Effector memory CD8-positive, alpha-beta T cell (primary cell): Measurements from ENCODE around the gene ZFYVE19.
A peak's percentile ranks its signal among the peaks of the same experiment; 100 is the strongest.

Source experiments
- ATAC-seq: fragments of 150-1000 bp; cut with Tn5 transposase; replicated peaks from 2 replicates; pipeline ENCODE4 v1.10.0; 2021; ENCODE audit warnings: mild to moderate bottlenecking, moderate library complexity
- DNase-seq, 3 experiments: peaks; one replicate each; pipeline ENCODE4 v3.0.0; 2021
- H3K27ac Mint-ChIP-seq, 2 donors: one replicate each; pipeline ENCODE4 v1.8.0; 2022; ENCODE audit warnings: mild to moderate bottlenecking in 2 of 2, mixed read lengths in 2 of 2, moderate library complexity in 2 of 2
- H3K27me3 Mint-ChIP-seq, 2 donors: one replicate each; pipeline ENCODE4 v1.8.0; 2022; ENCODE audit warnings: mixed read lengths in 2 of 2
- H3K36me3 Mint-ChIP-seq: one replicate; pipeline ENCODE4 v1.8.0; 2022; ENCODE audit warnings: mild to moderate bottlenecking, moderate library complexity, mixed read lengths; ENCODE audit not compliant: insufficient read depth
- H3K4me1 Mint-ChIP-seq, 2 donors: one replicate each; pipeline ENCODE4 v1.8.0; 2022; ENCODE audit warnings: low read depth in 2 of 2, mixed read lengths in 2 of 2
- H3K4me3 Mint-ChIP-seq, 2 donors: one replicate each; pipeline ENCODE4 v1.8.0; 2022; ENCODE audit warnings: mild to moderate bottlenecking in 2 of 2, mixed read lengths in 2 of 2, moderate library complexity in 2 of 2
- H3K9me3 Mint-ChIP-seq, 2 donors: one replicate each; pipeline ENCODE4 v1.8.0; 2022; ENCODE audit warnings: mixed read lengths in 2 of 2

Gene ZFYVE19

GRCh38 chr15:40770147-40770721 lies 36.7 kb upstream of the ZFYVE19 start:
- Mint-ChIP-seq H3K4me1 (peaks cover 24 to 34% of the 10 kb centered on the region in 2 donors), H3K27me3 (no peaks in the 10 kb centered on the region), H3K4me3 (peak overlapping the region; percentile 60 to 74), H3K36me3 (peaks cover 23% of the 10 kb centered on the region), H3K27ac (peak overlapping the region; percentile 84 to 91), H3K9me3 (no peaks in the 10 kb centered on the region)
- DNase-seq, result no peak
- no peak for ATAC-seq

GRCh38 chr15:40771242-40771641 lies 35.6 kb upstream of the ZFYVE19 start:
- peaks cover 29% of the 10 kb centered on the region for H3K36me3 Mint-ChIP-seq
- H3K4me3 Mint-ChIP-seq, result no peak overlapping the region
- no peak overlapping the region for H3K27ac Mint-ChIP-seq
- no peaks in the 10 kb centered on the region for H3K27me3 Mint-ChIP-seq
- no peak for ATAC-seq
- no peaks in the 10 kb centered on the region for H3K9me3 Mint-ChIP-seq
- no peak for DNase-seq
- peaks cover 15 to 24% of the 10 kb centered on the region in 2 donors for H3K4me1 Mint-ChIP-seq

GRCh38 chr15:40772014-40772413 lies 34.9 kb upstream of the ZFYVE19 start:
- Mint-ChIP-seq H3K4me1 (peaks cover 23 to 28% of the 10 kb centered on the region in 2 donors), H3K27ac (no peak overlapping the region), H3K36me3 (peaks cover 35% of the 10 kb centered on the region), H3K27me3 (no peaks in the 10 kb centered on the region), H3K9me3 (no peaks in the 10 kb centered on the region), H3K4me3 (no peak overlapping the region)
- no peak for DNase-seq
- no peak for ATAC-seq

GRCh38 chr15:40773496-40773895 lies 33.4 kb upstream of the ZFYVE19 start:
- Mint-ChIP-seq H3K36me3 (peaks cover 40% of the 10 kb centered on the region), H3K9me3 (no peaks in the 10 kb centered on the region), H3K4me1 (peaks cover 25 to 27% of the 10 kb centered on the region in 2 donors), H3K27ac (no peak overlapping the region), H3K4me3 (no peak overlapping the region), H3K27me3 (no peaks in the 10 kb centered on the region)
- ATAC-seq (no peak), DNase-seq (no peak)

GRCh38 chr15:40773902-40774301 lies 33.0 kb upstream of the ZFYVE19 start:
- peaks cover 21 to 23% of the 10 kb centered on the region in 2 donors for H3K4me1 Mint-ChIP-seq
- no peak overlapping the region for H3K27ac Mint-ChIP-seq
- no peaks in the 10 kb centered on the region for H3K9me3 Mint-ChIP-seq
- no peak for DNase-seq
- no peak overlapping the region for H3K4me3 Mint-ChIP-seq
- no peaks in the 10 kb centered on the region for H3K27me3 Mint-ChIP-seq
- no peak for ATAC-seq
- H3K36me3 Mint-ChIP-seq, result peaks cover 40% of the 10 kb centered on the region

GRCh38 chr15:40775007-40775406 lies 31.9 kb upstream of the ZFYVE19 start:
- H3K27me3 Mint-ChIP-seq, result no peaks in the 10 kb centered on the region
- ATAC-seq (no peak), DNase-seq (no peak)
- peaks cover 34% of the 10 kb centered on the region for H3K36me3 Mint-ChIP-seq
- H3K4me1 Mint-ChIP-seq, result peaks cover 10 to 19% of the 10 kb centered on the region in 2 donors
- H3K27ac Mint-ChIP-seq, result no peak overlapping the region
- no peaks in the 10 kb centered on the region for H3K9me3 Mint-ChIP-seq
- H3K4me3 Mint-ChIP-seq, result no peak overlapping the region

- no peaks in the 10 kb centered on the region for H3K27me3 Mint-ChIP-seq
- H3K4me1 Mint-ChIP-seq, result peaks cover 8 to 16% of the 10 kb centered on the region in 2 donors
- no peaks in the 10 kb centered on the region for H3K9me3 Mint-ChIP-seq
- peak overlapping the region; percentile 69 to 80 for H3K27ac Mint-ChIP-seq
- no peak overlapping the region for H3K4me3 Mint-ChIP-seq
- ATAC-seq, result no peak
- DNase-seq, result no peak
- H3K36me3 Mint-ChIP-seq, result peaks cover 34% of the 10 kb centered on the region
Measured at GRCh38 chr15:40775740-40776536, 31.0 kb upstream of the ZFYVE19 start.

- Mint-ChIP-seq H3K4me1 (peaks cover 8 to 16% of the 10 kb centered on the region in 2 donors), H3K27me3 (no peaks in the 10 kb centered on the region), H3K27ac (peak overlapping the region; percentile 69 to 80), H3K9me3 (no peaks in the 10 kb centered on the region), H3K4me3 (peak overlapping the region; percentile 63 to 67), H3K36me3 (peaks cover 32% of the 10 kb centered on the region)
- DNase-seq (peak; percentile 70 to 73 (median 72)), ATAC-seq (peak; percentile 100)
Measured at GRCh38 chr15:40776537-40777141, 30.2 kb upstream of the ZFYVE19 start.

GRCh38 chr15:40782609-40783227 lies 24.2 kb upstream of the ZFYVE19 start:
- H3K36me3 Mint-ChIP-seq, result peaks cover 6% of the 10 kb centered on the region
- peaks cover 12 to 25% of the 10 kb centered on the region in 2 donors for H3K4me1 Mint-ChIP-seq
- H3K27me3 Mint-ChIP-seq, result no peaks in the 10 kb centered on the region
- DNase-seq (peak; percentile 76 to 81 (median 77)), ATAC-seq (peak; percentile 91)
- H3K9me3 Mint-ChIP-seq, result no peaks in the 10 kb centered on the region
- H3K27ac Mint-ChIP-seq, result peak overlapping the region in 1 of 2 donors; percentile 4
- H3K4me3 Mint-ChIP-seq, result no peak overlapping the region

GRCh38 chr15:40785164-40785563 lies 21.7 kb upstream of the ZFYVE19 start:
- Mint-ChIP-seq H3K4me3 (no peak overlapping the region), H3K9me3 (no peaks in the 10 kb centered on the region), H3K27ac (no peak overlapping the region), H3K4me1 (peaks cover 16 to 30% of the 10 kb centered on the region in 2 donors), H3K36me3 (peaks cover 3% of the 10 kb centered on the region), H3K27me3 (no peaks in the 10 kb centered on the region)
- ATAC-seq (no peak), DNase-seq (no peak)

GRCh38 chr15:40785814-40786213 lies 21.1 kb upstream of the ZFYVE19 start:
- H3K27me3 Mint-ChIP-seq, result no peaks in the 10 kb centered on the region
- H3K4me1 Mint-ChIP-seq, result peaks cover 16 to 30% of the 10 kb centered on the region in 2 donors
- no peak for ATAC-seq
- peaks cover 3% of the 10 kb centered on the region for H3K36me3 Mint-ChIP-seq
- no peak for DNase-seq
- H3K27ac Mint-ChIP-seq, result no peak overlapping the region
- no peak overlapping the region for H3K4me3 Mint-ChIP-seq
- no peaks in the 10 kb centered on the region for H3K9me3 Mint-ChIP-seq

- H3K27me3 Mint-ChIP-seq, result no peaks in the 10 kb centered on the region
- peaks cover 13% of the 10 kb centered on the region for H3K36me3 Mint-ChIP-seq
- DNase-seq (peak; percentile 26 to 41 (median 34)), ATAC-seq (peak; percentile 76)
- H3K9me3 Mint-ChIP-seq, result no peaks in the 10 kb centered on the region
- peak overlapping the region; percentile 41 to 83 for H3K27ac Mint-ChIP-seq
- no peak overlapping the region for H3K4me3 Mint-ChIP-seq
- peaks cover 16 to 30% of the 10 kb centered on the region in 2 donors for H3K4me1 Mint-ChIP-seq
Measured at GRCh38 chr15:40787344-40787841, 19.5 kb upstream of the ZFYVE19 start.

- H3K9me3 Mint-ChIP-seq, result no peaks in the 10 kb centered on the region
- no peak for DNase-seq
- no peak for ATAC-seq
- H3K36me3 Mint-ChIP-seq, result peaks cover 18% of the 10 kb centered on the region
- H3K4me3 Mint-ChIP-seq, result no peak overlapping the region
- no peaks in the 10 kb centered on the region for H3K27me3 Mint-ChIP-seq
- peaks cover 13 to 24% of the 10 kb centered on the region in 2 donors for H3K4me1 Mint-ChIP-seq
- H3K27ac Mint-ChIP-seq, result peak overlapping the region; percentile 41 to 83
Measured at GRCh38 chr15:40787991-40788390, 18.9 kb upstream of the ZFYVE19 start.
